ENCODE measurements around the gene MC1R. TPM values are rescaled to one million over a fixed set of nuclear protein-coding genes. Genes with fewer than 3 reads are reported as not detected.

MC1R gene
- total RNA-seq, 5 donors from 2014 or later (not counting 1 experiment from before 2014, with no cell fraction given) = 11.7 to 13.7 (median 12.9) TPM

DNA sequence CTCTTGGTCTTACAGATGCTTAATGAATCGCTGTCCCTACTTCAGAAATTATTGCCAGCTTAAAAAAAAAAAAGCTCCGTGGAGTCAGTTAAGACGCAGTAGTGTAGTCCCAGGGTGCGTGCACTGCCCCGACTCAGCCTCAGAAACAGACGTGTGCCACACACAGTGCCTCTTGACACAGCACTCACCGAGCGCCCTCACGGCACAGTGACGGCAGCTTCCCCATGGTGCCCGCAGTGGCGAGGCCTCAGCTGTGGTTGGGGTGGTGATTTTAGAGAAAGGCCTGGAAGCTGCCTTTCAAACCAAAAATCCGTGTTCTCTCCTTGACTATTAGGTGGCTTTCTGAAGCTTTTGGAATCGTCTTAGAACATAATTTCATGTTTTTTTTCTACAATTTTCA lies 31.4 kb upstream of the MC1R start:
- POLR2A ChIA-PET = interaction anchor here in 1 of 2 donors (0.7 kb wide), 1 partner anchor 1268 kb away, joined by 3 read pairs; no protein-coding TSS in a partner anchor
- H3K4me3 ChIP-seq (ENCODE audit: control insufficient read depth in 1 of 2, extremely low read depth in 1 of 2, low read length in 1 of 2) = no peak overlapping the region
- peaks cover 0 to 9% of the 10 kb centered on the region in 2 experiments for H3K4me1 ChIP-seq (ENCODE audit: control insufficient read depth in 1 of 2, extremely low read depth in 1 of 2, insufficient read depth in 2 of 2, low read length in 2 of 2)
- Mint-ChIP-seq H3K27ac (no peak overlapping the region), H3K9me3 (no peaks in the 10 kb centered on the region), H3K4me1 (peaks cover 7 to 13% (median 12%) of the 10 kb centered on the region in 3 donors), H3K36me3 (peaks cover 42% of the 10 kb centered on the region), H3K4me3 (no peak overlapping the region), H3K27me3 (no peaks in the 10 kb centered on the region)
- WGBS (ENCODE audit: insufficient coverage) = 97% methylated on average over 10 of the region's 14 CpGs
- DNase-seq (no peak), ATAC-seq (replicated peaks in 1 of 4) (no peak)
- H3K27me3 ChIP-seq (replicated peaks in 1 of 2; ENCODE audit: control insufficient read depth in 2 of 2, extremely low read depth in 1 of 2, insufficient read depth in 2 of 2, low read length in 1 of 2) = no peaks in the 10 kb centered on the region
- H3K27ac ChIP-seq (ENCODE audit: low read length) = no peak overlapping the region
- CTCF ChIA-PET = interaction anchor here in 1 of 2 donors (0.6 kb wide), 2 partner anchors 24 to 102 kb away, joined by 3 to 4 read pairs; no protein-coding TSS in a partner anchor
- H3K9me3 ChIP-seq = no peaks in the 10 kb centered on the region
- peaks cover 36 to 72% of the 10 kb centered on the region in 2 donors for H3K36me3 ChIP-seq (ENCODE audit: control insufficient read depth in 2 of 2, extremely low read depth in 1 of 2, insufficient read depth in 1 of 2, low read length in 1 of 2)

DNA sequence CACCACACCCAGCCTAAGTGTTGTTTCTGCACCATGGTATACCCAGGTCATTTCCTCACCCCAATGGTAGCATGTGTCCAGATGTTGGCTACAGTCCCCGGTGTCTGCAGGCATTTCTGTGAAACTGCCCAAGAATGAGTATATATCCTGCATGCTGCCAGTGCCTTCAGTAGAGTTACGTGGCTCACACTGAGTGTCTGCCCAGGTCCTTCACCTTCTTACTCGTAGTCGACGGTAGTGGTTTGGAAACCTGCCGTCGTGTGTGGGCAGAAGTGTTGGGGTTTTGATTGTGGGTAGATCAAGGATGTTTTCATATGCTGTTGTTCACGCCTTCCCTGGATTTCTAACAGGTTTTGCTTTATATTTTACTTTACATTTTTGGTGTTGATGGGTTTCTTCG lies 28.5 kb upstream of the MC1R start:
- H3K9me3 Mint-ChIP-seq = no peaks in the 10 kb centered on the region
- peaks cover 3 to 7% (median 6%) of the 10 kb centered on the region in 3 donors for H3K4me1 Mint-ChIP-seq
- Histone ChIP-seq H3K4me1 (ENCODE audit: control insufficient read depth in 1 of 2, extremely low read depth in 1 of 2, insufficient read depth in 2 of 2, low read length in 2 of 2) (peaks cover 0 to 9% of the 10 kb centered on the region in 2 experiments), H3K27me3 (replicated peaks in 1 of 2; ENCODE audit: control insufficient read depth in 2 of 2, extremely low read depth in 1 of 2, insufficient read depth in 2 of 2, low read length in 1 of 2) (no peaks in the 10 kb centered on the region), H3K36me3 (ENCODE audit: control insufficient read depth in 2 of 2, extremely low read depth in 1 of 2, insufficient read depth in 1 of 2, low read length in 1 of 2) (peaks cover 23 to 74% of the 10 kb centered on the region in 2 donors), H3K9me3 (no peaks in the 10 kb centered on the region), H3K4me3 (ENCODE audit: control insufficient read depth in 1 of 2, extremely low read depth in 1 of 2, low read length in 1 of 2) (no peak overlapping the region), H3K27ac (ENCODE audit: low read length) (no peak overlapping the region)
- DNase-seq (no peak), ATAC-seq (replicated peaks in 1 of 4) (no peak)
- POLR2A ChIA-PET = no interaction called here
- H3K36me3 Mint-ChIP-seq = peaks cover 24% of the 10 kb centered on the region
- WGBS (ENCODE audit: insufficient coverage) = 19% methylated on average over 2 of the region's 9 CpGs
- CTCF ChIA-PET = no interaction called here
- no peaks in the 10 kb centered on the region for H3K27me3 Mint-ChIP-seq
- H3K4me3 Mint-ChIP-seq = no peak overlapping the region
- peak overlapping the region in 1 of 2 donors; percentile 72 for H3K27ac Mint-ChIP-seq

DNA sequence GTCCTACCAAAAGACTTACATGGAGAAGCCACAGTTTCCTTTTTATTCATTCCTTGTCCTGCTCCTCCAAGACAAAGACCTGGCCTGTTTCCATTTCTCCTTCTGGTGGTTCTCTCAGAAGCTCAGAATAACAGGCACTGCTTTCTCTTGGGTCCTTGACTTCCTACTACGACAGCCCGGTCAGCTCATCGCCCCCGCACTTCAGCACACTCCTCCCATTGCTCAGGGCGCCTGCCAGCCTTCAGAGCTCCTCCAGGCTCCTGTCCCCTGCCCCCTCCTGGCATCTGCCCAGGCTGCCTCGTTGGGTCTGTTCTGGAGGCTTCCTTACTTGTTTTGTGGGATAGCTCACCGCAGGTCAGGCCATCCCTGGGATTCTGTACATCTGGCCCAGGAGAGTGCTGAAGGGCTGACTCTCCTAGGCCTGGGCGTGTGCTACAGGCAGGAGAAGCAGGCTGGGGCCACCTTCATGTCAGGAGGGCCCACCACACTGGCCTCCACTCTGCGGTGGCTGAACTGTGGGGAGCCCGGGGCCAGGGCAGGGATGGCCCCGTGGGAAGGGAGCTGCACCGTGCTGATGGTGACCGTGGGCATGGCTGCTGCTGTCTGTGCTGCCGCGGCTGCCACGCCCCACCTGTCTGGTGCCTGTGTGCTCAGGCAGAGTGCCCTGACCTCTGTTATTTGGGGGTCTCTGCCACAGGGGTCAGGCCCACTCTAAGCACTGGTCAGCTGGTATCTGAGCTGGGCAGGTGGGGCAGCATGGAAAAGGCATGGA lies 27.6 kb upstream of the MC1R start:
- Histone ChIP-seq H3K27ac (ENCODE audit: low read length) (no peak overlapping the region), H3K9me3 (no peaks in the 10 kb centered on the region), H3K4me3 (ENCODE audit: control insufficient read depth in 1 of 2, extremely low read depth in 1 of 2, low read length in 1 of 2) (no peak overlapping the region), H3K4me1 (ENCODE audit: control insufficient read depth in 1 of 2, extremely low read depth in 1 of 2, insufficient read depth in 2 of 2, low read length in 2 of 2) (peaks cover 0 to 9% of the 10 kb centered on the region in 2 experiments), H3K36me3 (ENCODE audit: control insufficient read depth in 2 of 2, extremely low read depth in 1 of 2, insufficient read depth in 1 of 2, low read length in 1 of 2) (peaks cover 22 to 74% of the 10 kb centered on the region in 2 donors), H3K27me3 (replicated peaks in 1 of 2; ENCODE audit: control insufficient read depth in 2 of 2, extremely low read depth in 1 of 2, insufficient read depth in 2 of 2, low read length in 1 of 2) (no peaks in the 10 kb centered on the region)
- Mint-ChIP-seq H3K4me3 (no peak overlapping the region), H3K27ac (no peak overlapping the region), H3K36me3 (peaks cover 24% of the 10 kb centered on the region), H3K4me1 (peaks cover 0 to 7% (median 6%) of the 10 kb centered on the region in 3 donors), H3K9me3 (no peaks in the 10 kb centered on the region), H3K27me3 (no peaks in the 10 kb centered on the region)
- POLR2A ChIA-PET = no interaction called here
- no peak for ATAC-seq (replicated peaks in 1 of 4)
- WGBS (ENCODE audit: insufficient coverage) = over 99% methylated on average over 15 of the region's 16 CpGs
- CTCF ChIA-PET = no interaction called here
- DNase-seq = no peak

DNA sequence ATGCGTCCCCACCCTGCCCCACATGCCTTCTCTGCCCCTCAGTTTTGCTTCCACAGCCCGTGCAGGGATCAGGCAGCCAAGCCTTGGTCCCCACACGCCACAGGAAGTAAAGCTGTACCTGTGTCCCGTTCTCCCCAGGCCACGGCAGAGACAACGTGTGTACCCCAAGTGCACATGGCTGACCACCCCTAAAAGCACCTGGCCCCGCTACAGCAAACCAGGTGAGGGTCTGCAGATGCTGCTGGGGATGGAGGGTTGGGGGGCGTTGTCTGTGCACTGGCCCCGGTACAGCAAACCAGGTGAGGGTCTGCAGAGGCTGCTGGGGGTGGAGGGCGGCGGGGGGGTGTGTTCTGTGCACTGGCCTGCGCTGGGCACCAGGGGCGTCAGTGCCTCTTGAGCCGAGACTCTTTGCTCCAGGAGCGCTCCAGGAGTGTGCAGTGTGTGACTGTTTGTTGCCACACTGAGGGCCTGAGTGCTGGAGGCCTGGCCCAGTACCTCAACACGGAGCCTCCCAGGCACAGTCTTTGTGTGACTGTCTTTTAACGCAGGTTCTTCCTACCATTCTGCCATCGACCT lies 26.5 kb upstream of the MC1R start:
- ATAC-seq (replicated peaks in 1 of 4) = no peak
- Histone ChIP-seq H3K9me3 (no peaks in the 10 kb centered on the region), H3K4me3 (ENCODE audit: control insufficient read depth in 1 of 2, extremely low read depth in 1 of 2, low read length in 1 of 2) (no peak overlapping the region), H3K4me1 (ENCODE audit: control insufficient read depth in 1 of 2, extremely low read depth in 1 of 2, insufficient read depth in 2 of 2, low read length in 2 of 2) (peaks cover 0 to 9% of the 10 kb centered on the region in 2 experiments), H3K27me3 (replicated peaks in 1 of 2; ENCODE audit: control insufficient read depth in 2 of 2, extremely low read depth in 1 of 2, insufficient read depth in 2 of 2, low read length in 1 of 2) (no peaks in the 10 kb centered on the region), H3K27ac (ENCODE audit: low read length) (no peak overlapping the region), H3K36me3 (ENCODE audit: control insufficient read depth in 2 of 2, extremely low read depth in 1 of 2, insufficient read depth in 1 of 2, low read length in 1 of 2) (peaks cover 25 to 75% of the 10 kb centered on the region in 2 donors)
- POLR2A ChIA-PET = no interaction called here
- no peaks in the 10 kb centered on the region for H3K9me3 Mint-ChIP-seq
- peaks cover 0 to 7% (median 6%) of the 10 kb centered on the region in 3 donors for H3K4me1 Mint-ChIP-seq
- WGBS (ENCODE audit: insufficient coverage) = 92% methylated on average over 9 of the region's 18 CpGs
- peaks cover 25% of the 10 kb centered on the region for H3K36me3 Mint-ChIP-seq
- H3K27ac Mint-ChIP-seq = no peak overlapping the region
- H3K27me3 Mint-ChIP-seq = no peaks in the 10 kb centered on the region
- CTCF ChIA-PET = no interaction called here
- no peak overlapping the region for H3K4me3 Mint-ChIP-seq
- no peak for DNase-seq

DNA sequence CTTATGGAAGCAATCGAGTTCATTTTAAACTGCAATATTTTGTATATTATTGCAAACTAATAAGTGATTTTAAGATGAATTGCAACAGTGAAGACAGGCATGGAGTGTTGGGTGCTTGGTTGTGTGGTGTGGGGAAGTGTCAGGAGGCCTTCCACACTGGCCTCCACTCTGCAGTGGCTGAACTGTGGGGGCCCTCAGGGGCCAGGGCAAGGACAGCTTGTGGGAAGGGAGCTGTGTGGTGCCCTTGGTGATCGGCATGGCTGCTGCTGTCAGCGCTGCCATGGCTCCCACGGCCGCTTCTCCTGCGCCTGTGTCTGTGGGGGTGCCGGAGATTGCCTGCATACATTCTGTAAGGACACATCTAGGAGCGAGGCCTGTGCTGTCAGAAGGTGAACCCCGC lies 26.0 kb upstream of the MC1R start:
- H3K9me3 Mint-ChIP-seq = no peaks in the 10 kb centered on the region
- DNase-seq = no peak
- Histone ChIP-seq H3K4me3 (ENCODE audit: control insufficient read depth in 1 of 2, extremely low read depth in 1 of 2, low read length in 1 of 2) (no peak overlapping the region), H3K27me3 (replicated peaks in 1 of 2; ENCODE audit: control insufficient read depth in 2 of 2, extremely low read depth in 1 of 2, insufficient read depth in 2 of 2, low read length in 1 of 2) (no peaks in the 10 kb centered on the region), H3K36me3 (ENCODE audit: control insufficient read depth in 2 of 2, extremely low read depth in 1 of 2, insufficient read depth in 1 of 2, low read length in 1 of 2) (peaks cover 21 to 75% of the 10 kb centered on the region in 2 donors), H3K9me3 (no peaks in the 10 kb centered on the region), H3K27ac (ENCODE audit: low read length) (no peak overlapping the region), H3K4me1 (ENCODE audit: control insufficient read depth in 1 of 2, extremely low read depth in 1 of 2, insufficient read depth in 2 of 2, low read length in 2 of 2) (peaks cover 0 to 9% of the 10 kb centered on the region in 2 experiments)
- POLR2A ChIA-PET = no interaction called here
- WGBS (ENCODE audit: insufficient coverage) = 99% methylated on average over 8 of the region's 9 CpGs
- CTCF ChIA-PET = no interaction called here
- peaks cover 25% of the 10 kb centered on the region for H3K36me3 Mint-ChIP-seq
- ATAC-seq (replicated peaks in 1 of 4) = no peak
- H3K4me1 Mint-ChIP-seq = peaks cover 0 to 7% (median 6%) of the 10 kb centered on the region in 3 donors
- no peak overlapping the region for H3K27ac Mint-ChIP-seq
- H3K27me3 Mint-ChIP-seq = no peaks in the 10 kb centered on the region
- no peak overlapping the region for H3K4me3 Mint-ChIP-seq

DNA sequence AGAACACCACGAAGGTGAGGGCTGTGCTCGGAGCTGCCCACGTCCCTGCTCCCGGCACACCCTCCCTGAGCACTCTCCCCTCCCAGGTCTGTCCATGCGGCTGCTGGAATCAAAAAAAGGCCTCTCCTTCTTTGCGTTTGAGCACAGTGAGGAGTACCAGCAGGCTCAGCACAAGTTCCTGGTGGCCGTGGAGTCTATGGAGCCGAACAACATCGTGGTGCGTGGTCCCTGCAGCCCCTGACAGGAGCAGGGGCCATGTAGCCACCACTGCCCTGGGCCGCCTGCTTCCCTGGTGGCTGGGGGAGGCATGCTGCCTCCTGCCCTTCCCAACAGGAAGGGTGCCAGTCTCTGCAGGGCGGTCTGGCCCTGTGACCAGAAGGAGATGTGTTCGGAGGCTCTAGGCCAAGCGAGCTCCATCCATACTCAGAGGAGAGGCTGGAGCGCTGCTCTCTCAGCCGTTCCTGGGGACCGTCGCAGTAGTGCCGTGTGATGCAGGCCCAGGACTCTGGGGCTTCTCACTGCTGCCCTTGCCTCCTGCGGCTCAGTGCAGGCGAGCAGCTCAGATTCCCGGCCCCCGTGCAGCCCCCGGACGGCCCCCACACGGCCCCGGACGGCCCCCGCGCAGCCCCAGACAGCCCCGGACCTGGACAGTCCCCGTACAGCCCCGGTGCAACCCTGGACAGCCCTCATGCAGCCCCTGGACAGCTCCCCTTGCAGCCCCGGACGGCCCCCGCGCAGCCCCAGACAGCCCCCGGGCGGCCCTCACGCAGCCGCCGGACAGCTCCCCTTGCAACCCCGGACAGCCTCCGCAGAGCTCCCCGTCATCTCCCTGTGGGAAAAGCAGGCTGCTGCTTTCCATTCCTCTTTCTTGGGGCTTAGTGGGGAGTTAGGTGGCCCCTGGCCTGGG lies 24.8 kb upstream of the MC1R start:
- Mint-ChIP-seq H3K4me3 (no peak overlapping the region), H3K9me3 (no peaks in the 10 kb centered on the region), H3K27ac (no peak overlapping the region), H3K27me3 (no peaks in the 10 kb centered on the region), H3K4me1 (peaks cover 0 to 7% (median 6%) of the 10 kb centered on the region in 3 donors), H3K36me3 (peaks cover 25% of the 10 kb centered on the region)
- H3K4me3 ChIP-seq (ENCODE audit: control insufficient read depth in 1 of 2, extremely low read depth in 1 of 2, low read length in 1 of 2) = no peak overlapping the region
- H3K27ac ChIP-seq (ENCODE audit: low read length) = no peak overlapping the region
- no peak for DNase-seq
- H3K4me1 ChIP-seq (ENCODE audit: control insufficient read depth in 1 of 2, extremely low read depth in 1 of 2, insufficient read depth in 2 of 2, low read length in 2 of 2) = peaks cover 0 to 9% of the 10 kb centered on the region in 2 experiments
- WGBS (ENCODE audit: insufficient coverage) = 97% methylated on average over 34 of the region's 45 CpGs
- H3K36me3 ChIP-seq (ENCODE audit: control insufficient read depth in 2 of 2, extremely low read depth in 1 of 2, insufficient read depth in 1 of 2, low read length in 1 of 2) = peaks cover 24 to 80% of the 10 kb centered on the region in 2 donors
- no peaks in the 10 kb centered on the region for H3K27me3 ChIP-seq (replicated peaks in 1 of 2; ENCODE audit: control insufficient read depth in 2 of 2, extremely low read depth in 1 of 2, insufficient read depth in 2 of 2, low read length in 1 of 2)
- ChIA-PET CTCF (no interaction called here), POLR2A (no interaction called here)
- no peaks in the 10 kb centered on the region for H3K9me3 ChIP-seq
- ATAC-seq (replicated peaks in 1 of 4) = peak in 1 of 4 experiments; percentile 26
